GM21717 (cell line): ENCODE data around the gene HNRNPF.
"Not testable (repeated sequence)": the region's sequence is repeated elsewhere in the genome, so short reads cannot be mapped to it uniquely, and the experiment has no call there.

Experiments used
- ATAC-seq: cut with Tn5 transposase; IDR thresholded peaks from one replicate; pipeline ENCODE4 v1.9.1; 2021; ENCODE audit warnings: mild to moderate bottlenecking, moderate library complexity; ENCODE audit not compliant: unreplicated experiment

HNRNPF gene

DNA sequence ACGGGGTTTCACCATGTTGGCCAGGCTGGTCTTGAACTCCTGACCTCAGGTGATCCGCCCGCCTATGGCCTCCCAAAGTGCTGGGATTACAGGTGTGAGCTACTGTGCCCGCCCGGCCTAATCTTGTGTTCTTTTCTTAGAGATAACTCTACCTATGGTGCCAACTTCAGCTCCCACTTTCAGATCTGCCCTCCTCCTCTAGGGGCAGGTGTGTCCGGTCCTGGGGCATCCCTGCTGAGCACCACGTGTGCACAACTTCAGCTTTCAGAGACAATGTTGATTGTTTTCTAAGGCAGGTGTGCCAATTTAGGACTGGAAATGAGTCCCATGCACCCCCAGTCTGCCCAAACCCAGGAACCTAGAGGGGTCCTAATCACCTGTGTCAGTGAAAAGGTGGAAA is 56.0 kb downstream of the HNRNPF start:
- no peak for ATAC-seq

DNA sequence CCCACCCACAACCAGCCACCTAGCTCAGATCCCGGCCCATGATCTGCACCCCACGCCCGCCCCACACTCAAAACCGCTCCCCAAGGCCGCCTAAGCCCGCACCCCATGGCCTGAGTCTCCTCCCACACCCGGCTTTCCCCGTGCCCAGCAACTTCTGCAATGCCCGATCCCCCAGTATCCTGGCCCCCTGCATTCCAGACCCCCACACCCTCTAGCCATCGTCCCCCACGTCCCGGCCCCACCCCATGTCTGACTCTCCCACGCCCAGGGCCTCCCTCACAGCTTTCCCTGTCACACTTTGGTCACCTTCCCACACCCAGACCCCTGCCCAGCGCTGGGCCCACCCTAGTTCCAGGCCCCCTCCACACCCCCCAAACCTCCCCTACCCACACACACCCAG is 57.7 kb downstream of the HNRNPF start:
- ATAC-seq = no peak

DNA sequence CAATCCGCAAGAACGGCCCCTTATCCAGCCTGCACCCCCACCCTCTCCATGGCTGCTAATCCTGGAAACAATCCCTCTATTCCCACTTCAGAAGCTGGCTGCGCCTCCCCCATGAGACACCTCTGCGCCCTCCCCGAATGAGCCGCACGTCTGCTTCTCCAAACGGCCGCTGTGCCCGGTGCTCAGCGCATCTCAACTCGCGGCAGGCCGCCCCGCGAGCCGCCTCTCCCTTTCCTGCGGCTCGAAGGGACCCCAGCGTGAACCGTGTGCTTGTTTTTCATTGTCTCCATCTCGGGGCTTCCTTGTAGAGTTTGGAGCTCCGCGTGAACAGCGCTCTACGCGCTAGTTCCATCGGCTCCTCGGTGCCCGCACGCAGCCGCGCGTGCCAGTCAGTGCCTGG is 58.3 kb downstream of the HNRNPF start:
- ATAC-seq = no peak

DNA sequence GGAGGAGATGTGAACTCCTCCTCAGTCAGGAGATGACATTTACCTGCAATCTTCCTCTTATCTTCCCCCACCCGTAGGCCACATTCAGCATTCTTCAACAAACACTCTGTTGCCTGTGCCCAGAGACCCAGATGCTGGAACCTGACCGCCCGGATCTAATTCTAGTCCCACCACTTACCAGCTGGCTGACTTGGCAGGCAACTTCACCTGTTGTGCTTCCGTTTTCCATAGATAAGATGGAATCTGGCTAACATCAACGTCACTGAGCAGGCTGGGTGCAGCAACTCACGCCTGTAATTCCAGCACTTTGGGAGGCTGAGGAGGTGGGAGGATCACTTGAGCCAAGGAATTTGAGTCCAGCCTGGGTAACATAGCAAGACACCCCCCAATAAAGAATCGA is 58.8 kb downstream of the HNRNPF start:
- ATAC-seq = no peak

DNA sequence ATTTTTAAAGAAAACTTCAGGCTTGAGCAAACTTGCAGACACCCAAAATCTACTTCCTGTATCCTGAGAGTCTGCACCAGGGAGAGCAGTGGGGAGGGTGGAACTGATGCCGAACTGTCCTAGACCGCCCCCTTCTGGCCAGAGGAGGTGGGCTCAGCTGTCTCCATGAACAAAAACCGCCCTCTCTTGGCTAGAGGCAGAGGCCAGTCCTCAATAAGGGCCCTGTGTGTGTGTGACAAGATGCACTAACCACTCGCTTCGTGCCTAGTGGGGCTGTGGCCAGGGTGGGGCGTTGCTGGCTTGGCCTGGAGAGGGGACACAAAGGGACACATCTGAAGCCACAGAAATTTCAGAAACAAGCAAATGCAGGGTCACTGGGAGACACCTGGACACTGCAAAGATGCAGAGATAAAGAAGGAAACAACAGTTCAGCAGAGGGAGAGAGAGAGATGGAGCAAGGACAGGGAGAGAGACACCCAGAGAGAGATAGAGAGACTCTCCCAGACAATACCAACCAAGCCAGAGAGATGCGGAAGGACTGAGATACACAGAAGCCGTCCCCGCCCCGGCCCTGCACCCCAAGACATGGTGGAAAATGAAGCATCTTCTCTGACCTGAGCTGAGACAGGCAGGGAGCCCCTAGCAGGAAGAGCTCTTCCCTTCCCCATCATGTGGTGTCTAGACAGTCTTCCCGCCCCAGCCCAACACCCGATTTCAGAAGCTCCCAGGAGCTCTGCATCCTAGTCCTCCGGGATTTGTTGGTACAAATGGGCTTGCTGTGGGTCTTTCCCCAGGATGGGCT is 60.3 kb downstream of the HNRNPF start:
- ATAC-seq = peak; percentile 100

DNA sequence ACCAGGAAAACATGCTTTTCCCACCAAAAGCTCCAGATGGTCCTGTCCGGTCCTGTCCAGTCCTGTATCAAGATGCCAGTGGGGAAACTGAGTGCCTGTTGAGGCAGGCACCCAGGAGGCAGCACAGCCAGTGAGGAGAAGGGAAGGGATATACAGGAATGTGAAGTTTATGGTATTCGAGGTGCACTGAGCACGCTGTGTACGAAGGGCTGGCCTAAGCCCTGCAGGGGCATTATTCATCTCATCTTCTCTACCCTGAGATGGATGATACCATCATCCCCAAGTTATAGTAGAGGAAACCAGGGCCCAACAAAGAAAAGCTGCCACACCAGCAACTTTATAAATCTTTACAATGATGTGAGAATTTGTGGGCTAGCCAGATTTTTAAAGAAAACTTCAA is 61.0 kb downstream of the HNRNPF start:
- no peak for ATAC-seq

DNA sequence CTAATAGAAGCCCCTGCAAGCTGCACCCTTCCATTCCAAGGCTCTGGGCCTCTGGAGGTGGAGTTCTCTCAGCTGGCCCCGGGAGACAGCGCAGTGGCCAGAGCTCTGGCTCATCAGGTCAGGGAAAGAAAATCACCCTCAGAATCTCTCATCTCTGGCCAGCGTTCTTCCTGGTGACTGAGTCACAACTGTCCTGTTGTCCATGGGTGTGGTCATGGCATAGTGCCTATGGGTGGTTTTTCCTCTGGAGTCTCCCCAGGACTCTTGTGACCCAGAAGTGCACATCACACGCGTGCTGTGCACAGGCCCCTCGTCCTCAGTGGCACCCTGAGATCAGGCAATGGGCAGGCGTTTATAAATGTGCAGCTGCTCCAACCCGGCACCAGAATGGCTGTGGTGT is 64.9 kb downstream of the HNRNPF start:
- no peak for ATAC-seq

DNA sequence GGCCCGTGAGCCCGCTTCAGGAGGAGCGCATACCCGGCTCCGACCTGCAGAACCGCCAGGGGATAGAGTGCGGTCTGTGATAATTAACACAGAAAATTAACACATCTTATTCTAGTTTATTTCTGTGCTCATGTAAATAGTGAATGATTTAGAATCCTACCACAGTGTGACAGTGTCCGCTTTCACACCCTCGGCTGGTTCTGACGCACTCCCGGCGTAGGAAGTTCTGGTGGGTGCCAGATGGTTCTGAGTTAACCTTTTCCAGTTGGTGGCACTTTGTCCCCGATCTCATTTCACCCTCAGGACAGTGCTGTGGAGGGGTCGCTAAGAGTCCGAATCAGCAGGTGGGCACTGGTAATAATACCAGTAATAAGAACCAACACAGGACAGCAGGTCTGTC is 65.9 kb downstream of the HNRNPF start:
- ATAC-seq = no peak

DNA sequence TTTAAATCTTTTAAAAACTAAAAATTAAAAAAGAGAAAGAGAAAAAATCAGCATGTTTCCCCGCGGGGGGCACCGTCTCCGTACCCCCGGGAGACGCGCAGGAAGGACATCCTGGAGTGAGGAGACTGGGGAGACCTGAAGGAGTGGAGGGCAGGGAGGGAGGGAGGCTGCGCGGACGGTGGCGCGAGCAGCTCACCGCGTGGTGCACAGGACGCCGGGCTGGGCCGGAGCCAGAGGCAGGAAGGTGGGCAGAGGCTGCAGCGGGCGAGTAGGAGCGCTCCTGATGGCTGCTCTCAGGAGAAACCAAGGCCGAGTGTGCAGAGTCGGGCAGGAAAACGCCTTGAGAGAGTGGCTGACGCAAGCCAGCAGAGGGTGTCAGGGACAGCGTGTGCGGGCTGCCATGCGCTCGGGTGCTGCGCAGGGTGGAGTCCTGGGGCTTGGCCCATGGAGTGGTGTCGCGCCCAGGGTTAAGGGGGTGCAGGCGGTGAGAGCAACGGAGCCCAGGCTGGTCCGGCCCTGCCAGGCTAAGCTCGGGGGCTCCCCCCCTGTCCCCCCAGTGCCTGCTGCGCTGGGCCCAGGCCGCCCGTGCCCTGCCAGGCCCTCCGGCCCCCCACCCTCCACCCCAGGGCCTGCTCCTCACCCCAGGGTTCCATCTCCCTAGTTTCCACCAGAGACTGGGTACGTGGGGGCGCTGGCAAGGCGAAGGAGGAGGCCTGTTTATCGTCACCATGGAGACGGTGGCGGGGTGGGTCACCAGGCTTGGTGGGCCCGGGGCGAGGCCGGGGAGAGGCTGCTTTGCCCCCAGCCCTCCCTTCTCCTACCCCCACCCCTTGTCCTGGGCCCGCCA is 66.5 kb downstream of the HNRNPF start:
- ATAC-seq = no peak

DNA sequence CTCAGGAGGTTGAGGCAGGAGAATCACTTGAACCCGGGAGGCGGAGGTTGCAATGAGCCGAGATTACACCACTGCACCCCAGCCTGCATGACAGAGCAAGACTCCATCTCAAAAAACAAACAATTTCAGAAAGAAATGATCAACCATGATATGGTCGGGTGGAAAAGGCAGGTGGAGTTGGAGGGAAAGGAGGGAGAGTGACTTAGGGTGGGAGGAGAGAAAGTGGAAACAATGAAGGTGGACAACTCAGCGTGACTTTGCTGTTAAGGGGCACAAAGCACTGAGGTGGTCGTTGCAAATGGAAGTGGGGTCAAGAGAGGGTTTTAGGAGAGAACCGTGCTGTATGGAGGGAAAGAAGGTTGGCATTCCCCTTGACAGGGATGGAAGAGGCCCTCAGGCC is 67.5 kb downstream of the HNRNPF start:
- no peak for ATAC-seq

DNA sequence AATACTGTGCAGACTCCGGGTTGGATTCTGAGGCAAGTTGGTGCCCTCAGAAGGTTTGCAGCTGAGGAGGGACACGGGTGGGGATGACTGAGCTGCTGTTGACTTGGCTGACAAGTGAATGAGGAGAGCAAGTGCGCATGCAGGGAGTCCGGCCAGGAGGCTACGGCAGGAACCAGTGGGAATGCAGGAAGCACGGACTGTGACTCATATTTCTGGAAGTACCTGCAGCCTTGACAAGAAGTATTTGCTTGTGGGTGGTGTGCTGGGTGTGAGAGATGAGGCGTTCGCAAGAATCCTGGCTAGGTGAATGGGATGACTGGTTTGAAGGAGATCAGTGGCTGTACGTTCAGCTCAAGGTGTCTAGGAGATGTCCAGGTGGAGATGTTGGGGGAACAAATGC is 68.4 kb downstream of the HNRNPF start:
- ATAC-seq = no peak

DNA sequence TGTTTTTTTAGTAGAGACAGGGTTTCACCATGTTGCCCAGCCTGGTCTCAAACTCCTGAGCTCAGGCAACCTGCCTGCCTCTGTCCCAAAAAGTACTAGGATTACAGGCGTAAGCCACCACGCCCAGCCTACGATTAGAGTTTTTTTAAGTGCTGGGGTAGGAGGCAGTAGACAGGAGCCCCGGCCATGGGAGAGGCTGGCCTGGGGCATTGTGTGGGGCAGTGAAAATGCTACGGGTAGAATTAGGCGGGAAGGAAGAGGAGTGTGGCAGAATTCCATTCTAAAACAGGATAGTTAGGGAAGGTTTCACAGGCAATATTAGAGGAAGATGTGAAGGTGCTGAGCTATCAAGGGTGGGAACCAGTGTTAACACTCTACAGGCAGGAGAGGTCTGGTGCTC is 68.9 kb downstream of the HNRNPF start:
- no peak for ATAC-seq

DNA sequence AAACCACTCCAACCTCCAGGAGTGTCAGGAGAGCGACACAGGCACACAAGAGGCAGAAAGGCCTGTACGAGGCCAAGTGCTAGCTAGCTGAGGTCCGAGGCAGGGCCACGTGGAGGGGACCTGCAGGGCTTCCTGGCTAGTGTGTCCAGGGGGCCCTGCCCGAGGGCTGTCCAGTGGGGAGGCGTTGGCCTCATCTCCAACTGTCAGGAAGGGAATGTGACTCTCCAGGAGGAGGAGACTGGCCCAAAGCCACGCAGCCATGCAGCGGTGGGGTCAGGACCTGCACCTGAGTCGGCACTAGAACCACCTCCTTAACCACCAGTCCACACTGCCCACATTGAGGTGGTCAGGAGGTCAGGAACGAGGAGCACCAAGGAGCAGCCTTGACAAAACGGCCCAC is 69.8 kb downstream of the HNRNPF start:
- no peak for ATAC-seq

DNA sequence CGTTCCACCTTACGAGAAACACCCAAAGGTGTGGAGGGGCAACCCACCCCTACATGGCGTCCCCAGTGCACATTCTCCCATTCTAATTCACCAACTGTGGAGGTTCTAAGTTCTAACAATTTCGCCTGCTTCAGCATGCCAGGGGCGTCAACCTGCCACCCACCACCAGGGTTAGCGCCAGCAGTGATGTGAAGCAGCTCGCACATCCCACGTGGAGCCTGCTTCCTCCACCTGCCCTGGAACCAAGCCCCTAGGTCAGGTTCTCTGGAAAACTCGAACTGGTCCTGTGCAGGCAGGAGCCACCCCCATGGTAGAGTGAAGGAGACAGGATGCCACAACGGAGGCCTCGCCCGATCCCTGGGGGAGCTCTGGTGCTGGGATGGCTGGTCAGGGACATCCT is 70.9 kb downstream of the HNRNPF start:
- no peak for ATAC-seq

DNA sequence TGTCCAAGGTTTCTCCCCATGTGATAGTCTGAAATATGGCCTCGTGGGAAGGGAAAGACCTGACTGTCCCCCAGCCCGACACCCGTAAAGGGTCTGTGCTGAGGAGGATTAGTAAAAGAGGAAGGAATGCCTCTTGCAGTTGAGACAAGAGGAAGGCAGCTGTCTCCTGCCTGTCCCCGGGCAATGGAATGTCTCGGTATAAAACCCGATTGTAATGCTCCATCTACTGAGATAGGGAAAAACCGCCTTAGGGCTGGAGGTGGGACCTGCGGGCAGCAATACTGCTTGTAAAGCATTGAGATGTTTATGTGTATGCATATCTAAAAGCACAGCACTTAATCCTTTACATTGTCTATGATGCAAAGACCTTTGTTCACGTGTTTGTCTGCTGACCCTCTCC is 71.5 kb downstream of the HNRNPF start:
- not testable (repeated sequence) for ATAC-seq

DNA sequence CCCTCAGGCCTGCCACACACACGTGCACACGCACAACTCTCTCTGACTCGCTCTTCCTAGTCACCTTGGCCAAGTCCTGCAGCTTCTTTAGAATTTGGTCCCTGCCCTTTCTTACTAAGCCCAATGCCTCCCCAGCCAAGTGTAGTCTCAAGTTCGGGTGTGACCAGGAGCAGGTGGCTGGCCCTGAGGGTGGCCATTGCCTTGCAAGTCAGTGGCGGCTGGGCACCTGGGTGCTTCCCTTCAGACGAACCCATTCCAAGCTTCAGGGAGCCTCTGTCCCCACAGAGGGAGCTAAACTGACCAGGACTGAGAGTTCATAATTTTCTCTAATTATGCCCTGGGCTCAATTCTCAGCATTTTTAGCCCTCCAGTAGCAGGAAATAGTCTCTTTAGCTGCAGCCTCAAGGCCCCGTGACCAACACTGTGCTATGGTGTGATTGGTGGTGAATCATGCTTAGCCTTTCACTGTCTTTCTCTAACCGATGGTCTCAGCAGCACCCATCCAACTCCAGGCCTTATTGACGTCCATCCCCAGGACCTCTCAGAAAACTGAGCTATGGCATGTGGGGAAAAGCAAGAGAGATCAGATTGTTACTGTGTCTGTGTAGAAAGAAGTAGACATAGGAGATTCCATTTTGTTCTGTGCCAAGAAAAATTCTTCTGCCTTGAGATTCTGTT is 72.2 kb downstream of the HNRNPF start:
- ATAC-seq = no peak

DNA sequence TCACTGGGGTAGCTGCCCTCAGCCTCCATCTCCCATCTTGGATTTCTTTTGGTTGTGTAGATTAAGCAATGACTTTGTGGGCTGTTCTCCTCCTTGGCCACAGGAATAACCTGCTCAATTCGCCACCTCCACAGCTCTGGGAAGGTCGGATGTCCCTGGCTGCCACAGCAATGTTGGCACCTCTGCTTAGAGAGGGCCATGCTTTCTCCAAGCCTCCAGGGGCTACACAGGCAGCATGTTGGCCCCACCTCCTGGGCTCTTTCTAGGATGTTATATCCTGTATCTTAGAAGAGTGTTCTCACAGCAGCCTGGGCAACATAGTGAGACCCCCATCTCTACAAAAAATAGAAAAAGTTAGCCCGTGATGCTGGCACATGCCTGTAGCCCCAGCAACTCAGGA is 72.9 kb downstream of the HNRNPF start:
- no peak for ATAC-seq
